Measurements from ENCODE around the gene RCC1. TPM values are rescaled to one million over a fixed set of nuclear protein-coding genes. Genes with fewer than 3 reads are reported as not detected.
A peak's percentile ranks its signal among the peaks of the same experiment; 100 is the strongest.
"Not testable (repeated sequence)": the region's sequence is repeated elsewhere in the genome, so short reads cannot be mapped to it uniquely, and the experiment has no call there.

Gene RCC1
- total and polyA plus RNA-seq, 5 donors from 2014 or later, result 8.2 to 16.4 (median 10.8) TPM

GRCh38 chr1:28521502-28522164 lies 15.8 kb downstream of the RCC1 start:
- Histone ChIP-seq H3K9me3 (ENCODE audit: control insufficient read depth in 2 of 2, low read length in 2 of 2) (no peaks in the 10 kb centered on the region), H3K4me1 (ENCODE audit: control insufficient read depth, insufficient read depth, low read length, poor library complexity, severe bottlenecking) (peaks cover 18% of the 10 kb centered on the region), H3K27me3 (ENCODE audit: control insufficient read depth, insufficient read depth, low read length) (no peaks in the 10 kb centered on the region), H3K4me3 (ENCODE audit: low read depth, low read length) (no peak overlapping the region), H3K36me3 (ENCODE audit: control insufficient read depth, insufficient read depth, low read length) (no peaks in the 10 kb centered on the region), H3K27ac (ENCODE audit: insufficient read depth, low read length, poor library complexity, severe bottlenecking) (no peak overlapping the region)
- Mint-ChIP-seq H3K4me1 (peaks cover 7 to 51% (median 27%) of the 10 kb centered on the region in 4 donors), H3K36me3 (peaks cover 4% of the 10 kb centered on the region), H3K27me3 (no peaks in the 10 kb centered on the region), H3K9me3 (peaks cover 0 to 2% (median 0%) of the 10 kb centered on the region in 7 donors), H3K4me3 (peak overlapping the region in 2 of 4 donors; percentile 76 to 83), H3K27ac (peak overlapping the region in 1 of 3 donors; percentile 70)
- ATAC-seq (ENCODE audit: low read depth in 2 of 2) (no peak), DNase-seq (no peak)

DNA sequence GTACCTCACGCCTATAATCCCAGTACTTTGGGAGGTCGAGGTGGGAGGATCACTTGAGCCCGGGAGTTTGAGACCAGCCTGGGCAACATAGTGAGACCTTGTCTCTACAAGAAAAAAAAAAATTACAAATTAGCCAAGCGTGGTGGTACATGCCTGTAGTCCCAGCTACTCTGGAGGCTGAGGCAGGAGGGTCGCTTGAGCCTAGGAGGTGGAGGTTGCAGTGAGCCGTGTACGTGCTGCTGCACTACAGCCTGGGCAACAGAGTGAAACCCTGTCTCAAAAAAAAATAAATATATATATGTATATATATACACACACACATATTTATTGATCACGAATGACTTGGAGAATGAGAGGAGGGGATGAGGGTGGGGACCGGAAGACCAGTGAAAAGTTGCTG lies 16.7 kb downstream of the RCC1 start:
- not testable (repeated sequence) for H3K36me3 ChIP-seq (ENCODE audit: control insufficient read depth, insufficient read depth, low read length); H3K27ac ChIP-seq (ENCODE audit: insufficient read depth, low read length, poor library complexity, severe bottlenecking); H3K27me3 Mint-ChIP-seq; H3K4me3 Mint-ChIP-seq; H3K36me3 Mint-ChIP-seq; H3K9me3 ChIP-seq (ENCODE audit: control insufficient read depth in 2 of 2, low read length in 2 of 2); DNase-seq; ATAC-seq (ENCODE audit: low read depth in 2 of 2); H3K27me3 ChIP-seq (ENCODE audit: control insufficient read depth, insufficient read depth, low read length); H3K9me3 Mint-ChIP-seq; H3K4me3 ChIP-seq (ENCODE audit: low read depth, low read length)
- Mint-ChIP-seq H3K27ac (peak overlapping the region in 1 of 3 donors; percentile 74), H3K4me1 (peaks cover 3 to 43% (median 22%) of the 10 kb centered on the region in 4 donors)
- H3K4me1 ChIP-seq (ENCODE audit: control insufficient read depth, insufficient read depth, low read length, poor library complexity, severe bottlenecking), result peaks cover 15% of the 10 kb centered on the region

DNA sequence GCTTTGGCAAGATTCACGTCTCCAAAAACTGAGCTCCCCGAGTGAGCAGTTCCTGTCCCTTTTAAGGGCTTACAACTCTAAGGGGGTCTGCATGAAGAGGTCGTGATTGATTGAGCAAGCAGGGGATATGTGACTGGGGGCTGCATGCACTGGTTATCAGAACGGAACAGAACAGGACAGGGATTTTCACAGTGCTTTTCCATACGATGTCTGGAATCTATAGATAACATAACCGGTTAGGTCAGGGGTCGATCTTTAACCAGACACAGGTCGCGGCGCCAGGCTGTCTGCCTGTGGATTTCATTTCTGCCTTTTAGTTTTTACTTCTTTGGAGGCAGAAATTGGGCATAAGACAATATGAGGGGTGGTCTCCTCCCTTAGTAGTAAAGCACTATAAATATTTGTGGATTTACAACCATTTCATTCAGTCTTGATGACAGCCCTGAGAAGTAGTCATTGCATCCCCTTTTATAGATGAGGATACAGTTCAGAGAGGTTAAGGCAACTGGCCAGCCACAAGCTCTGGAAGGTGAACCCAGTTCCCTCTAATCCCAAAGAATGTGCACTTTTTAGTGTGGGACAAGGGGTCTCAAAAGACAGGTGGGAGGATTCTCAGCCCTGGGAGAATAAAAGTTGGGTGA lies 19.3 kb downstream of the RCC1 start:
- not testable (repeated sequence) for H3K27me3 Mint-ChIP-seq; ATAC-seq (ENCODE audit: low read depth in 2 of 2); H3K36me3 Mint-ChIP-seq; H3K27me3 ChIP-seq (ENCODE audit: control insufficient read depth, insufficient read depth, low read length); H3K4me3 Mint-ChIP-seq; DNase-seq; H3K9me3 Mint-ChIP-seq; H3K27ac ChIP-seq (ENCODE audit: insufficient read depth, low read length, poor library complexity, severe bottlenecking); H3K27ac Mint-ChIP-seq; H3K4me1 ChIP-seq (ENCODE audit: control insufficient read depth, insufficient read depth, low read length, poor library complexity, severe bottlenecking); H3K9me3 ChIP-seq (ENCODE audit: control insufficient read depth in 2 of 2, low read length in 2 of 2); H3K4me3 ChIP-seq (ENCODE audit: low read depth, low read length); H3K36me3 ChIP-seq (ENCODE audit: control insufficient read depth, insufficient read depth, low read length)
- peaks cover 0 to 23% (median 15%) of the 10 kb centered on the region in 4 donors for H3K4me1 Mint-ChIP-seq

DNA sequence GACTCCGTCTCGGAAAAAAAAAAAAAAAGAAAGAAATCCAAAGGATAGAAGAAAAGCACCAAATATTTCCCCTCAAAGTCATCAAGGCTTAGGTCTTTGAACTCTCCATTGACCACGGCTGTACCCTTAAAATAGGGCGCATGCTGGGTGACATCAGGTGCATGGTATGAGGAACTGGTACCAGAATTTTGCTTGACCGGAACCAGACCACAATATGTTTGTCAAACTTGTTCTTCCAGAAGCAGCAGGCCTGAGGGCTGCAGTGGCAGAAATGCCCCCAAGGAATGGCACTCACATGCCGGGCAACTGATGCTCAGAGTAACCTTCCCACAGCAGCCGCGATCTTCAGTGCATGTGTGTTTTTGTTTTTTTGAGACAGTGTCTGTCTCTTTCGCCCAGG lies 21.0 kb downstream of the RCC1 start:
- H3K4me1 Mint-ChIP-seq, result peaks cover 0 to 13% (median 10%) of the 10 kb centered on the region in 4 donors
- Histone ChIP-seq H3K36me3 (ENCODE audit: control insufficient read depth, insufficient read depth, low read length) (no peaks in the 10 kb centered on the region), H3K4me1 (ENCODE audit: control insufficient read depth, insufficient read depth, low read length, poor library complexity, severe bottlenecking) (no peaks in the 10 kb centered on the region), H3K9me3 (ENCODE audit: control insufficient read depth in 2 of 2, low read length in 2 of 2) (no peaks in the 10 kb centered on the region), H3K27me3 (ENCODE audit: control insufficient read depth, insufficient read depth, low read length) (no peaks in the 10 kb centered on the region), H3K4me3 (ENCODE audit: low read depth, low read length) (no peak overlapping the region), H3K27ac (ENCODE audit: insufficient read depth, low read length, poor library complexity, severe bottlenecking) (no peak overlapping the region)
- ATAC-seq (ENCODE audit: low read depth in 2 of 2), result no peak
- H3K27ac Mint-ChIP-seq, result no peak overlapping the region
- no peaks in the 10 kb centered on the region for H3K27me3 Mint-ChIP-seq
- H3K4me3 Mint-ChIP-seq, result no peak overlapping the region
- H3K36me3 Mint-ChIP-seq, result peaks cover 10% of the 10 kb centered on the region
- no peaks in the 10 kb centered on the region for H3K9me3 Mint-ChIP-seq
- no peak for DNase-seq

DNA sequence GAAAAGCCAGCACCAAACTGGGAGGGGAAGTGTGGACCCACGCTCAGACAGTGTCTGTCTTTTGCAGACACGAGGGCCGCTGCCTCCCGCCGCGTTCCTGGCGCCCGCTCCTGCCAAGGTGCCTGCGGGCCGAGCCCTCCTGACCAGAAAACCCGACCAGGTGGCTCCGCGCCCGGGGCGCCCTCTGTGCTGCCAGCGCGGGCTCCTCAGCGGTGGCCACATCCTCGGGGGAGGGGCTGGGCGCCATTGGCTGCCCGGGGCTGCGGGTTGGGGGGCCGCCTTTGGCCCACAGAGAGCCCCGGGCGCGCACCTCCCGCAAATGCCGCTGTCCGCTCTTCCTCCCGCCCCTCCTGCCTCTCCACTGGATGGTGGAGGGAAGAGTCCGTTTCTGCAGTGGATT lies 24.6 kb downstream of the RCC1 start:
- no peak for DNase-seq
- Mint-ChIP-seq H3K4me3 (no peak overlapping the region), H3K27me3 (no peaks in the 10 kb centered on the region), H3K36me3 (peaks cover 17% of the 10 kb centered on the region), H3K27ac (no peak overlapping the region), H3K9me3 (no peaks in the 10 kb centered on the region), H3K4me1 (peaks cover 0 to 2% (median 0%) of the 10 kb centered on the region in 4 donors)
- ATAC-seq (ENCODE audit: low read depth in 2 of 2), result no peak
- Histone ChIP-seq H3K4me3 (ENCODE audit: low read depth, low read length) (no peak overlapping the region), H3K4me1 (ENCODE audit: control insufficient read depth, insufficient read depth, low read length, poor library complexity, severe bottlenecking) (no peaks in the 10 kb centered on the region), H3K36me3 (ENCODE audit: control insufficient read depth, insufficient read depth, low read length) (peaks cover 8% of the 10 kb centered on the region), H3K27me3 (ENCODE audit: control insufficient read depth, insufficient read depth, low read length) (no peaks in the 10 kb centered on the region), H3K9me3 (ENCODE audit: control insufficient read depth in 2 of 2, low read length in 2 of 2) (no peaks in the 10 kb centered on the region), H3K27ac (ENCODE audit: insufficient read depth, low read length, poor library complexity, severe bottlenecking) (no peak overlapping the region)

DNA sequence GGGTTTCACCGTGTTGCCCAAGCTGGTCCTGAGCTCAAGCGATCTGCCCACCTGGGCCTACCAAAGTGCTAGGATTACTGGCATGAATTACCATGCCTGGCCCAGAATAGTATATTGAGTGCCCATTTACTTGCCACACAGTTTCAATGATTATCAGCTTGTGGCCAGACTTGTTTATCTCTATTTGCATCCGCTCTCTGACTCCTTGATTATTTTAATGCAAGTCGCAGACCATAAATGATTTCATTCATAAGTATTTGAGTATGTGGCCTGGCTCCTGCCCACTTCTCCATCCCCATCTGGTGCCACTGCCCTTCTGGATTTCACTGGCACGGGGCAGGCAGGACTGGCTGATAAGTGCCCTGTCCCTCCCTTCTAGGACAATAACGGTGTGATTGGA lies 28.8 kb downstream of the RCC1 start:
- Mint-ChIP-seq H3K27me3 (no peaks in the 10 kb centered on the region), H3K4me3 (no peak overlapping the region), H3K27ac (no peak overlapping the region), H3K4me1 (peaks cover 0 to under 1% (median 0%) of the 10 kb centered on the region in 4 donors), H3K9me3 (no peaks in the 10 kb centered on the region), H3K36me3 (peaks cover 26% of the 10 kb centered on the region)
- no peak for ATAC-seq (ENCODE audit: low read depth in 2 of 2)
- Histone ChIP-seq H3K36me3 (ENCODE audit: control insufficient read depth, insufficient read depth, low read length) (peaks cover 22% of the 10 kb centered on the region), H3K27ac (ENCODE audit: insufficient read depth, low read length, poor library complexity, severe bottlenecking) (no peak overlapping the region), H3K9me3 (ENCODE audit: control insufficient read depth in 2 of 2, low read length in 2 of 2) (no peaks in the 10 kb centered on the region), H3K4me1 (ENCODE audit: control insufficient read depth, insufficient read depth, low read length, poor library complexity, severe bottlenecking) (no peaks in the 10 kb centered on the region), H3K27me3 (ENCODE audit: control insufficient read depth, insufficient read depth, low read length) (no peaks in the 10 kb centered on the region), H3K4me3 (ENCODE audit: low read depth, low read length) (no peak overlapping the region)
- DNase-seq, result no peak

- Mint-ChIP-seq H3K27ac (no peak overlapping the region), H3K9me3 (no peaks in the 10 kb centered on the region), H3K4me1 (no peaks in the 10 kb centered on the region), H3K36me3 (peaks cover 25% of the 10 kb centered on the region), H3K27me3 (no peaks in the 10 kb centered on the region), H3K4me3 (no peak overlapping the region)
- DNase-seq (no peak), ATAC-seq (ENCODE audit: low read depth in 2 of 2) (no peak)
- H3K36me3 ChIP-seq (ENCODE audit: control insufficient read depth, insufficient read depth, low read length), result peaks cover 22% of the 10 kb centered on the region
- no peak overlapping the region for H3K27ac ChIP-seq (ENCODE audit: insufficient read depth, low read length, poor library complexity, severe bottlenecking)
- no peaks in the 10 kb centered on the region for H3K9me3 ChIP-seq (ENCODE audit: control insufficient read depth in 2 of 2, low read length in 2 of 2)
- H3K27me3 ChIP-seq (ENCODE audit: control insufficient read depth, insufficient read depth, low read length), result no peaks in the 10 kb centered on the region
- no peaks in the 10 kb centered on the region for H3K4me1 ChIP-seq (ENCODE audit: control insufficient read depth, insufficient read depth, low read length, poor library complexity, severe bottlenecking)
- no peak overlapping the region for H3K4me3 ChIP-seq (ENCODE audit: low read depth, low read length)
Measured at GRCh38 chr1:28535180-28535579, 29.3 kb downstream of the RCC1 start.

All from CD4-positive, CD25-positive, alpha-beta regulatory T cell (primary cell).